Stimulated activated memory B cell treated with anti-CD40 and anti-IgM and Interleukin-4, amounts not matched to agents 10 μg/mL and 1 μg/mL and 100 μg/mL, for 72 hours (primary cell): Measurements from ENCODE around the gene ANKRD42.
A peak's percentile ranks its signal among the peaks of the same experiment; 100 is the strongest.
"Not testable (repeated sequence)": the region's sequence is repeated elsewhere in the genome, so short reads cannot be mapped to it uniquely, and the experiment has no call there.

Experiments used
- ATAC-seq: fragments of 150-1000 bp; cut with Tn5 transposase; 2 replicates; pipeline ENCODE4 v1.10.0; 2021
- H3K27ac Mint-ChIP-seq: one replicate; pipeline ENCODE4 v1.8.0; 2022; ENCODE audit warnings: mild to moderate bottlenecking, mixed read lengths
- H3K27me3 Mint-ChIP-seq: one replicate; pipeline ENCODE4 v1.8.0; 2022; ENCODE audit warnings: mixed read lengths
- H3K36me3 Mint-ChIP-seq: one replicate; pipeline ENCODE4 v1.8.0; 2022; ENCODE audit warnings: mixed read lengths
- H3K4me1 Mint-ChIP-seq: one replicate; pipeline ENCODE4 v1.8.0; 2022; ENCODE audit warnings: mixed read lengths
- H3K4me3 Mint-ChIP-seq: one replicate; pipeline ENCODE4 v1.8.0; 2022; ENCODE audit warnings: mild to moderate bottlenecking, moderate library complexity, mixed read lengths
- H3K9me3 Mint-ChIP-seq: one replicate; pipeline ENCODE4 v1.8.0; 2022; ENCODE audit warnings: mixed read lengths

ANKRD42 gene

DNA sequence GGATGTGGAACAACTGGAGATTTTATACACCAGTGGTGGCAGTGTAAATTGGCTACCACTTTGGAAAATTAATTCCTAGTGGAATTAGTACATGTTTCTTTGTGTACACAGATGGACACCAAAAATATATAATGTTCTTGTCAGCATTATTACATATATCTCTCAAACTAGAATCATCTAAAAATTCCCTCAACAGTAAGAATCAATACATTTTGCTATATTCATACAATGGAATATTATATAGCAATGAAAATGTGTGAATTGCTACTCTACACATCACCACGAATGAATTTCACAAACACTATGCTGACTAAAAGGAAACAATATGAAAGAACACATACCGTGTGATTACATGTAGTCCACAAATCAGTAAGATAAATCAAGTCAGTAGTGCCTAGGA is 58.8 kb downstream of the ANKRD42 start:
- Mint-ChIP-seq H3K4me1 (peaks cover 11% of the 10 kb centered on the region), H3K4me3 (no peak overlapping the region), H3K27me3 (no peaks in the 10 kb centered on the region), H3K36me3 (peaks cover 28% of the 10 kb centered on the region), H3K27ac (no peak overlapping the region), H3K9me3 (no peaks in the 10 kb centered on the region)
- ATAC-seq: no peak

- Mint-ChIP-seq H3K4me3 (no peak overlapping the region), H3K27me3 (no peaks in the 10 kb centered on the region), H3K36me3 (peaks cover 33% of the 10 kb centered on the region), H3K27ac (no peak overlapping the region), H3K4me1 (peaks cover 11% of the 10 kb centered on the region), H3K9me3 (no peaks in the 10 kb centered on the region)
- ATAC-seq: no peak
Observed at GRCh38 chr11:83252941-83253340, 59.4 kb downstream of the ANKRD42 start.

- H3K4me3 Mint-ChIP-seq: no peak overlapping the region
- no peaks in the 10 kb centered on the region for H3K4me1 Mint-ChIP-seq
- no peak overlapping the region for H3K27ac Mint-ChIP-seq
- H3K9me3 Mint-ChIP-seq: no peaks in the 10 kb centered on the region
- H3K36me3 Mint-ChIP-seq: peaks cover 37% of the 10 kb centered on the region
- no peaks in the 10 kb centered on the region for H3K27me3 Mint-ChIP-seq
- ATAC-seq: no peak
Observed at GRCh38 chr11:83255366-83255765, 61.9 kb downstream of the ANKRD42 start.

- Mint-ChIP-seq H3K27ac (no peak overlapping the region), H3K36me3 (peaks cover 43% of the 10 kb centered on the region), H3K9me3 (no peaks in the 10 kb centered on the region), H3K4me1 (no peaks in the 10 kb centered on the region), H3K4me3 (no peak overlapping the region), H3K27me3 (no peaks in the 10 kb centered on the region)
- no peak for ATAC-seq
Observed at GRCh38 chr11:83256602-83257340, 63.3 kb downstream of the ANKRD42 start.

- H3K27ac Mint-ChIP-seq: no peak overlapping the region
- H3K4me3 Mint-ChIP-seq: no peak overlapping the region
- no peak for ATAC-seq
- H3K27me3 Mint-ChIP-seq: no peaks in the 10 kb centered on the region
- no peaks in the 10 kb centered on the region for H3K9me3 Mint-ChIP-seq
- no peaks in the 10 kb centered on the region for H3K4me1 Mint-ChIP-seq
- peaks cover 39% of the 10 kb centered on the region for H3K36me3 Mint-ChIP-seq
Observed at GRCh38 chr11:83257761-83258168, 64.3 kb downstream of the ANKRD42 start.

DNA sequence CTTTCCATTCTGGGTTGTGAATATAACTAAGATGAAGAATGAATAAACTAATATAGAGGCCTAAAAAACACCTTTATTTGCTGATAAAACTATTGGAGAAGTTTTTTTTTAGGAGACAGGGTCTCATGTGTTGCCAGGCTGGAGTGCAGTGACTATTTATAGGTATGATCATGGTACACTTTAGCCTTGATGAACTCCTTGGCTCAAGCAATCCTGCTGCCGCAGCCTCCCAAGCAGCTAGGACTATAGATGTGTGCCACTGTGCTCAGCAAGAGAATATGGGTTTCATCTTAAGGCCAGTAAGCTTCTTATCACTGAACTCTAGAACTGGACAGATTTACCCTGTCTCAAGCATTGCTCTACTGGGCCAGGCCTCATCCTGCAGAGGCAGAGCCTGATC is 66.0 kb downstream of the ANKRD42 start:
- Mint-ChIP-seq H3K27me3 (no peaks in the 10 kb centered on the region), H3K36me3 (peaks cover 51% of the 10 kb centered on the region), H3K9me3 (no peaks in the 10 kb centered on the region), H3K4me1 (no peaks in the 10 kb centered on the region), H3K4me3 (no peak overlapping the region), H3K27ac (no peak overlapping the region)
- ATAC-seq: no peak

- Mint-ChIP-seq H3K9me3 (no peaks in the 10 kb centered on the region), H3K27ac (no peak overlapping the region), H3K4me3 (no peak overlapping the region), H3K36me3 (peaks cover 58% of the 10 kb centered on the region), H3K27me3 (no peaks in the 10 kb centered on the region), H3K4me1 (peaks cover 18% of the 10 kb centered on the region)
- no peak for ATAC-seq
Observed at GRCh38 chr11:83265331-83265730, 71.8 kb downstream of the ANKRD42 start.

DNA sequence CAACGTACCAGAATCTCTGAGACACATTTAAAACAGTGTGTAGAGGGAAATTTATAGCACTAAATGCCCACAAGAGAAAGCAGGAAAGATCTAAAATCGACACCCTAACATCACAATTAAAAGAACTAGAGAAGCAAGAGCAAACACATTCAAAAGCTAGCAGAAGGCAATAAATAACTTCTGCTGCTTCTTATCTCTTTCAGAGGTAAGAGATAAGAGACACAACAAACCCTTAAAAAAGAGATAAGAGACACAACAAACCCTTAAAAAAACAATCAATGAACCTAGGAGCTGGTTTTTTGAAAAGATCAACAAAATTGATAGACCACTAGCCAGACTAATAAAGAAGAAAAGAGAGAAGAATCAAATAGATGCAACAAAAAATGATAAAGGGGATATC is 75.6 kb downstream of the ANKRD42 start:
- Mint-ChIP-seq H3K36me3 (peaks cover 66% of the 10 kb centered on the region), H3K4me1 (peaks cover 18% of the 10 kb centered on the region)
- H3K4me3 Mint-ChIP-seq, H3K27ac Mint-ChIP-seq, H3K9me3 Mint-ChIP-seq, H3K27me3 Mint-ChIP-seq, ATAC-seq: not testable (repeated sequence)

- not testable (repeated sequence) for ATAC-seq, H3K27ac Mint-ChIP-seq, H3K9me3 Mint-ChIP-seq, H3K27me3 Mint-ChIP-seq, H3K4me3 Mint-ChIP-seq
- Mint-ChIP-seq H3K36me3 (peaks cover 59% of the 10 kb centered on the region), H3K4me1 (peaks cover 18% of the 10 kb centered on the region)
Observed at GRCh38 chr11:83271734-83272133, 78.2 kb downstream of the ANKRD42 start.

GRCh38 chr11:83272627-83273026 is 79.1 kb downstream of the ANKRD42 start:
- Mint-ChIP-seq H3K4me3 (no peak overlapping the region), H3K9me3 (no peaks in the 10 kb centered on the region), H3K36me3 (peaks cover 50% of the 10 kb centered on the region), H3K27ac (no peak overlapping the region), H3K27me3 (no peaks in the 10 kb centered on the region), H3K4me1 (peaks cover 18% of the 10 kb centered on the region)
- ATAC-seq: no peak

DNA sequence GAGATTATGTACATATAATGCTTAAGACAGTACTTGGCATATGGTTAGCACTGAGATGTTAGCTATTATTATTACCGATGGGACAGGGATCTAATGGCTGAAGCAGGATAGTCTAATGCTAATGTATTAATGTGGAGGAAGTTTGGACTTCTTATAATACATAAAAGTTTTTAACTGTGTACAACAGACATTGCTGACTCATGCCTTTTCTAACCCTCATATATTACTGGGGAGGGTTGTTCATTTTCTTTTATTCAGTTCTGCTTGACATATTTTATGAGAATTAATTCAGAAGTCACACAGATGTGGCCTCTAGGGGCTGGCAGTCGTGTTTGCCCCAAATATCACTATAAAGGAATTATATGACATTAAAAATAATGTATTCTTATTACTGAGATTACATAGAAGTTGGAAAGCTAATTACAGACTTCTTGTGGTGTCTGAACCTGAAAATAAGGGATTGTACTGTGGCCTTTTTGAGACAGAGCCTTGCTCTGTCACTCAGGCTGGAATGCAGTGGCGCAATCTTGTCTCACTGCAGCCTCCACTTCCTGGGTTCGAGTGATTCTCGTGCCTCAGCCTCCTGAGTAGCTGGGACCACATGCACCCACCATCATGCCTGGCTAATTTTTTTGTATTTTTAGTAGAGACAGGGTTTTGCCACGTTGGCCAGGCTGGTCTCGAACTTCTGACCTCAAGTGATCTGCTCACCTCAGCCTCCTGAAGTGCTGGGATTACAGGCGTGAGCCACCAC is 82.6 kb downstream of the ANKRD42 start:
- Mint-ChIP-seq H3K9me3 (no peaks in the 10 kb centered on the region), H3K27ac (no peak overlapping the region), H3K4me1 (peaks cover 8% of the 10 kb centered on the region), H3K36me3 (peaks cover 40% of the 10 kb centered on the region), H3K4me3 (no peak overlapping the region), H3K27me3 (no peaks in the 10 kb centered on the region)
- ATAC-seq: no peak

DNA sequence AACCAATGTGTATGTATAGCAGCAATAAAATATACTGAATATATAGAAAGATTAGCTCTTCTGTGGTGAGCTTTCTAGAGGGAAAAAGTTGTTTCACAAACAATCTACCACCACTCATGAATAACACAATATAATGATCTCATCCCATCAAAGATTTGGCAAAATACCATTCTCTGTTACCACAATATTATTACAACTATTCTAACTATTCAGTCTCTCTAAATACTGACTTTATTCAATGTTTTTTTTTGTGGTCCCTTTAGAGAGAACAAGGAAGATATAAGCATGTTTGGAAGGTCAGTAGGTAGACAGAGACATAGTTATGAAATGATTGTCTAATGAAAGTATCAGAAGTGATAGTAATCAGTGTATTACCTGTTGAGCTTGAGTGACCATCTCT is 84.8 kb downstream of the ANKRD42 start:
- Mint-ChIP-seq H3K27ac (no peak overlapping the region), H3K4me3 (no peak overlapping the region), H3K4me1 (peaks cover 20% of the 10 kb centered on the region), H3K9me3 (no peaks in the 10 kb centered on the region), H3K36me3 (peaks cover 24% of the 10 kb centered on the region), H3K27me3 (no peaks in the 10 kb centered on the region)
- ATAC-seq: no peak

- no peaks in the 10 kb centered on the region for H3K27me3 Mint-ChIP-seq
- no peak overlapping the region for H3K4me3 Mint-ChIP-seq
- H3K4me1 Mint-ChIP-seq: peaks cover 32% of the 10 kb centered on the region
- no peak for ATAC-seq
- no peaks in the 10 kb centered on the region for H3K9me3 Mint-ChIP-seq
- peak overlapping the region; percentile 14 for H3K27ac Mint-ChIP-seq
- peaks cover 24% of the 10 kb centered on the region for H3K36me3 Mint-ChIP-seq
Observed at GRCh38 chr11:83280256-83280655, 86.7 kb downstream of the ANKRD42 start.

DNA sequence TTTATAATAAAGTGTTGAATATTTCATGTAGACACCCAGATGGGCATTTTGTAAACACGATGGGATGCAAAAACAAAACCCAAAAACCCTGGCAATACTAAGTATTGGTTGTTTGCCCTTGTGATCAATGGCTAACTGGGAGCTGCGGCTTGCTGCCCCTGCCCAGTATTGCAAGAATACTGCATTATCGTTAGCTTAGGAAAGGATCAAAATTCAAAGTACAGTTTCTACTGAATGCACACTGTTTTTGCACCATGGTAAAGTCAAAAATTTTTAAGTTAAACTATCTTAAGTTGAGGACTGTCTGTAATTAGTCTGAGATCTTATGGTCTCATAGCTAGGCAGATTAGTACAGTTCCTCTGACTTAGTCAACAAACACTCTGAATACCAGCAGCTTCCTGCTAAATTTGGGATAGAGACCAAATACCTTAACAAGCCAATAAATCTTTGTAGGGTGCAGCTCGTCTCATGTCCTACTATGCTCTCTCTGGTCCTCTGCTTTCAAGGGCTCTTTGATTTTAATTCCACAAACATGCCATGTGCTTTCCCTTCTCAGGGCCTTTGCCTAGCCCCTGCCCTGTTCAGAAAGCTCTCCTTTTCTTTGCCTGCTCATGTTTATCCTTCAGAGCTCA is 88.7 kb downstream of the ANKRD42 start:
- Mint-ChIP-seq H3K27me3 (no peaks in the 10 kb centered on the region), H3K4me1 (peaks cover 35% of the 10 kb centered on the region), H3K36me3 (peaks cover 24% of the 10 kb centered on the region), H3K27ac (no peak overlapping the region), H3K4me3 (no peak overlapping the region), H3K9me3 (peaks cover 1% of the 10 kb centered on the region)
- ATAC-seq: no peak

- Mint-ChIP-seq H3K36me3 (peaks cover 12% of the 10 kb centered on the region), H3K27me3 (no peaks in the 10 kb centered on the region), H3K27ac (peak overlapping the region; percentile 97), H3K9me3 (peaks cover 3% of the 10 kb centered on the region), H3K4me1 (peaks cover 52% of the 10 kb centered on the region), H3K4me3 (peak overlapping the region; percentile 99)
- ATAC-seq: no peak
Observed at GRCh38 chr11:83284501-83285150, 91.1 kb downstream of the ANKRD42 start.
